Sciatic nerve (tissue), 2 donors: ENCODE results near the gene IFTAP. TPM values are rescaled to one million over a fixed set of nuclear protein-coding genes. Genes with fewer than 3 reads are reported as not detected.

Experiments
- ATAC-seq: fragments of 200-7000 bp; cut with Tn5 transposase; one replicate; pipeline ENCODE4 v1.9.1; 2020; ENCODE audit warnings: mild to moderate bottlenecking, moderate library complexity
- DNase-seq: peaks from one replicate; pipeline ENCODE4 v3.0.0-alpha.2; 2020; ENCODE audit warnings: low spot score
- intact Hi-C: fragments of 100-400 bp; cut with DNase I; formaldehyde crosslinking; loops from one replicate; pipeline ENCODE4 v1.14.2; 2022
- total RNA-seq: library from RNA; stranded (reverse); fragmentation: NEBNext Ultra II Directional; extraction: Animal tissue kit (Norgen Biotek cat#: 25700); gene quantifications from one replicate; pipeline ENCODE4 v1.2.1, GENCODE V29; 2021
- donor health status: DM: no; HTN: no; CAD: no.
- donor health status: DM: no; HTN: no; CAD: no.

Gene IFTAP
- total RNA-seq, 1 donor from 2014 or later, result 21.0 TPM

GRCh38 chr11:36695571-36695970, 101.3 kb downstream of the IFTAP start:
- ATAC-seq, result no peak
- intact Hi-C loops, result no loop called here
- DNase-seq, result no peak

- DNase-seq, result no peak
- ATAC-seq, result no peak
- intact Hi-C loops, result no loop called here
These were observed 102.2 kb downstream of the IFTAP start for GRCh38 chr11:36696550-36696949.

GRCh38 chr11:36699271-36699670, 105.0 kb downstream of the IFTAP start:
- DNase-seq (no peak), ATAC-seq (no peak)
- intact Hi-C loops, result no loop called here

- DNase-seq (no peak), ATAC-seq (no peak)
- intact Hi-C loops, result no loop called here
These were observed 105.9 kb downstream of the IFTAP start for GRCh38 chr11:36700246-36700645.

GRCh38 chr11:36702330-36703054, 108.2 kb downstream of the IFTAP start:
- intact Hi-C loops, result no loop called here
- DNase-seq (no peak), ATAC-seq (peak; percentile 72)

- ATAC-seq (no peak), DNase-seq (no peak)
- intact Hi-C loops, result no loop called here
These were observed 108.7 kb downstream of the IFTAP start for GRCh38 chr11:36703055-36703404.

Other genes starting within 250 kb of the IFTAP start
- 16.6 TPM for gene TRAF6, start 84.2 kb upstream of the IFTAP start, total RNA-seq
- gene RAG1, start 26.5 kb upstream of the IFTAP start, total RNA-seq, result 0.67 TPM
- not detected for gene RAG2, start 3.7 kb downstream of the IFTAP start, total RNA-seq